ENCODE results near the gene MS4A5. TPM values are rescaled to one million over a fixed set of nuclear protein-coding genes. Genes with fewer than 3 reads are reported as not detected.

MS4A5 gene
- total and polyA plus RNA-seq, 2 experiments from 2014 or later = not detected

DNA sequence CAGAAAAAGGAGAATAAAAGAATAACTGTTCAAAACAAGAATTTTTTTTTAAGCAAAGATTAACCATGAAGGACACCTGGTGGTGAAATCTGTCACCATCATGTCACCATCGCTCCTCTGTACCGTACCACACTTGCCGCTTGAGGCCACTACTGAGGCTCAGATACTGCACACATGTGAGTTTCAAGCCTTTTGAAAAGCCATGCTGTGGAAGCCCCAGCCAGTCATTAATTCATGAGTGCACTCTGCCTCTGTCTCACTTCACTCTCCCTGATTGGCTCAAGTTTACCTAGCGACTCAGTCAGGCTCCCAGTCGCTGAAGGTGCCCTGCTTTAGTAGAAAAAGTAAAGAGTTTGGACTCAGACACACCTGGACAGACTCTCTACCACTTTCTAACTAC, 56.6 kb downstream of the MS4A5 start:
- Histone ChIP-seq H3K27ac (no peak overlapping the region), H3K9me2 (replicated peaks; ENCODE audit: insufficient read depth) (no peaks in the 10 kb centered on the region), H3K27me3 (no peaks in the 10 kb centered on the region), H3K4me1 (ENCODE audit: insufficient read depth) (no peaks in the 10 kb centered on the region), H3K79me2 (no peaks in the 10 kb centered on the region), H3K36me3 (replicated peaks; ENCODE audit: insufficient read depth, low read depth) (no peaks in the 10 kb centered on the region), H2AFZ (no peak overlapping the region), H3K4me3 (no peak overlapping the region), H3K4me2 (no peak overlapping the region), H3K9me3 (ENCODE audit: low read depth) (no peaks in the 10 kb centered on the region), H4K20me1 (ENCODE audit: insufficient read depth, poor library complexity, severe bottlenecking) (no peaks in the 10 kb centered on the region)
- WGBS (ENCODE audit: low lambda C conversion rate, missing lambda C conversion rate) = 32% methylated on average over 5 of the region's 5 CpGs
- TF ChIP-seq EZH2 (IDR thresholded peaks at IDR 0.05; ENCODE audit: borderline replicate concordance) = no peak
- TF ChIP-seq, protein P1, sequence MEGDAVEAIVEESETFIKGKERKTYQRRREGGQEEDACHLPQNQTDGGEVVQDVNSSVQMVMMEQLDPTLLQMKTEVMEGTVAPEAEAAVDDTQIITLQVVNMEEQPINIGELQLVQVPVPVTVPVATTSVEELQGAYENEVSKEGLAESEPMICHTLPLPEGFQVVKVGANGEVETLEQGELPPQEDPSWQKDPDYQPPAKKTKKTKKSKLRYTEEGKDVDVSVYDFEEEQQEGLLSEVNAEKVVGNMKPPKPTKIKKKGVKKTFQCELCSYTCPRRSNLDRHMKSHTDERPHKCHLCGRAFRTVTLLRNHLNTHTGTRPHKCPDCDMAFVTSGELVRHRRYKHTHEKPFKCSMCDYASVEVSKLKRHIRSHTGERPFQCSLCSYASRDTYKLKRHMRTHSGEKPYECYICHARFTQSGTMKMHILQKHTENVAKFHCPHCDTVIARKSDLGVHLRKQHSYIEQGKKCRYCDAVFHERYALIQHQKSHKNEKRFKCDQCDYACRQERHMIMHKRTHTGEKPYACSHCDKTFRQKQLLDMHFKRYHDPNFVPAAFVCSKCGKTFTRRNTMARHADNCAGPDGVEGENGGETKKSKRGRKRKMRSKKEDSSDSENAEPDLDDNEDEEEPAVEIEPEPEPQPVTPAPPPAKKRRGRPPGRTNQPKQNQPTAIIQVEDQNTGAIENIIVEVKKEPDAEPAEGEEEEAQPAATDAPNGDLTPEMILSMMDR (IDR thresholded peaks at IDR 0.05; ENCODE audit: poor library complexity) = peak; percentile 44
- DNase-seq (ENCODE audit: low spot score) = peak; percentile 51

DNA sequence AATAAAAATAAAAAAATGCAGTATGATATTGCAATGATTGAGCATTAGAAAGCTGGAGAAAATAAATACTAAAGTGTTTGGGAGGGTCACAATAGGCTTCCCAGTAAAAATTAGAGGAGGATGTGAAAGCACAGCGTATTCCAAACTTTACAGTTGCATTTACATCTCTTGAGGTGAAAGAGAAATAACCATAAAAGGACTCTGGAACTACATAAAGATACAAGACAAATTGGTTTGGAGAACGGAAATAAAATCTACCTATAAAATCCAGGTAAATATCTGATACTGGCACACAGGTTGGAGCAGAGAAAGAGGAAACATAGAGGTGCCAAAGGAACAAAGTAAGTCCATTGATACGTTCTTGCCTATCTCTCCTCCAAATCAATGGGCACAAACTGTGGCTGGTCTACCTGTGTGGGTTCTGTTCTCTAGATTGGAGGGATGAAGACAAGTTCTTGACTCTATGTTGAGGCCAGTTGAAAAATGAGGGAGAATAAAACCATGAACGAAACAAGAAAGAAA, 63.2 kb downstream of the MS4A5 start, which contains the start of gene MS4A12:
MS4A12 (plus strand) TSS at position 291 of the 522 bp plus-strand sequence. CDS start 4,541 bp downstream, outside the sequence.
- Histone ChIP-seq H3K4me3 (no peak within 1 kb of the TSS), H3K27me3 (no peaks in the 10 kb centered on the region), H3K9me3 (ENCODE audit: low read depth) (no peaks in the 10 kb centered on the region), H3K4me2 (no peak within 1 kb of the TSS), H3K27ac (no peak within 1 kb of the TSS), H2AFZ (no peak within 1 kb of the TSS), H4K20me1 (ENCODE audit: insufficient read depth, poor library complexity, severe bottlenecking) (no peaks in the 10 kb centered on the region), H3K9me2 (replicated peaks; ENCODE audit: insufficient read depth) (no peaks in the 10 kb centered on the region), H3K4me1 (ENCODE audit: insufficient read depth) (no peaks in the 10 kb centered on the region), H3K36me3 (replicated peaks; ENCODE audit: insufficient read depth, low read depth) (no peaks in the 10 kb centered on the region), H3K79me2 (no peaks in the 10 kb centered on the region)
- TF ChIP-seq EZH2 (IDR thresholded peaks at IDR 0.05; ENCODE audit: borderline replicate concordance) (no peak), EZH2phosphoT487 (IDR thresholded peaks at IDR 0.05; ENCODE audit: low read depth, severe bottlenecking, unreplicated experiment) (no peak)
- TF ChIP-seq, protein P1 (IDR thresholded peaks at IDR 0.05; ENCODE audit: poor library complexity) = no peak
- 72% methylated on average over 4 of the region's 4 CpGs for WGBS (ENCODE audit: low lambda C conversion rate, missing lambda C conversion rate)
- DNase-seq (ENCODE audit: low spot score) = no peak

- TF ChIP-seq EZH2phosphoT487 (IDR thresholded peaks at IDR 0.05; ENCODE audit: low read depth, severe bottlenecking, unreplicated experiment) (no peak), EZH2 (IDR thresholded peaks at IDR 0.05; ENCODE audit: borderline replicate concordance) (no peak)
- TF ChIP-seq, protein P1 (IDR thresholded peaks at IDR 0.05; ENCODE audit: poor library complexity) = no peak
- Histone ChIP-seq H3K27ac (no peak overlapping the region), H3K27me3 (no peaks in the 10 kb centered on the region), H3K4me2 (no peak overlapping the region), H3K9me2 (replicated peaks; ENCODE audit: insufficient read depth) (no peaks in the 10 kb centered on the region), H3K79me2 (no peaks in the 10 kb centered on the region), H3K36me3 (replicated peaks; ENCODE audit: insufficient read depth, low read depth) (no peaks in the 10 kb centered on the region), H3K4me3 (no peak overlapping the region), H3K9me3 (ENCODE audit: low read depth) (no peaks in the 10 kb centered on the region), H3K4me1 (ENCODE audit: insufficient read depth) (no peaks in the 10 kb centered on the region), H2AFZ (no peak overlapping the region), H4K20me1 (ENCODE audit: insufficient read depth, poor library complexity, severe bottlenecking) (no peaks in the 10 kb centered on the region)
- DNase-seq (ENCODE audit: low spot score) = no peak
- WGBS (ENCODE audit: low lambda C conversion rate, missing lambda C conversion rate) = 90% methylated on average over 2 of the region's 2 CpGs
Observed at GRCh38 chr11:60493454-60493853, 64.1 kb downstream of the MS4A5 start.

Other genes with a start within 250 kb of the MS4A5 start
- gene MS4A6A, start 246.5 kb upstream of the MS4A5 start, total RNA-seq = 1.1 and 6.2 TPM in 2 replicates
- 1.4 and 5.8 TPM in 2 replicates for gene MS4A6A, start 246.5 kb upstream of the MS4A5 start, polyA plus RNA-seq
- gene MS4A4E, start 186.4 kb upstream of the MS4A5 start, total RNA-seq = not detected in 2 replicates
- 0.18 TPM in 1 of 2 replicates, not detected in the other for gene MS4A4E, start 186.4 kb upstream of the MS4A5 start, polyA plus RNA-seq
- gene MS4A4A, start 148.9 kb upstream of the MS4A5 start, total RNA-seq = 1.8 and 5.3 TPM in 2 replicates
- gene MS4A4A, start 148.9 kb upstream of the MS4A5 start, polyA plus RNA-seq = 0.48 and 0.69 TPM in 2 replicates
- not detected in 2 replicates for gene MS4A6E, start 102.3 kb upstream of the MS4A5 start, total RNA-seq
- gene MS4A6E, start 102.3 kb upstream of the MS4A5 start, polyA plus RNA-seq = not detected in 2 replicates
- gene MS4A7, start 51.0 kb upstream of the MS4A5 start, total RNA-seq = 0.16 and 0.60 TPM in 2 replicates
- gene MS4A7, start 51.0 kb upstream of the MS4A5 start, polyA plus RNA-seq = 0.51 and 1.8 TPM in 2 replicates
- not detected in 2 replicates for gene MS4A14, start 33.1 kb upstream of the MS4A5 start, total RNA-seq
- not detected in 2 replicates for gene MS4A14, start 33.1 kb upstream of the MS4A5 start, polyA plus RNA-seq
- gene MS4A1, start 26.3 kb downstream of the MS4A5 start, total RNA-seq = not detected in 2 replicates
- not detected in 2 replicates for gene MS4A1, start 26.3 kb downstream of the MS4A5 start, polyA plus RNA-seq
- not detected in 2 replicates for gene MS4A12, start 63.2 kb downstream of the MS4A5 start, total RNA-seq
- not detected in 2 replicates for gene MS4A12, start 63.2 kb downstream of the MS4A5 start, polyA plus RNA-seq
- gene MS4A13, start 85.8 kb downstream of the MS4A5 start, total RNA-seq = not detected in 2 replicates
- not detected in 2 replicates for gene MS4A13, start 85.8 kb downstream of the MS4A5 start, polyA plus RNA-seq

Measured in hepatocyte (in vitro differentiated cells).